Parathyroid adenoma (tissue), 2 donors: ENCODE results near the gene MUC15.

ENCODE experiments used
- H2AFZ ChIP-seq: fragments of 300-600 bp; sonication (generic); one replicate; pipeline ENCODE4 v1.7.0; 2017; ENCODE audit warnings: antibody characterized with exemption, mild to moderate bottlenecking
- H3K27ac ChIP-seq: fragments of 300-600 bp; sonication (generic); one replicate; pipeline ENCODE4 v1.7.0; 2017
- H3K27me3 ChIP-seq: fragments of 300-600 bp; sonication (generic); one replicate; pipeline ENCODE4 v1.7.0; 2017; ENCODE audit warnings: low read length; ENCODE audit not compliant: control insufficient read depth, insufficient read depth
- H3K36me3 ChIP-seq: fragments of 300-600 bp; sonication (generic); one replicate; pipeline ENCODE4 v1.7.0; 2017; ENCODE audit warnings: low read length; ENCODE audit not compliant: control insufficient read depth, insufficient read depth
- H3K4me1 ChIP-seq: fragments of 300-600 bp; sonication (generic); one replicate; pipeline ENCODE4 v1.7.0; 2017; ENCODE audit warnings: control low read depth
- H3K4me2 ChIP-seq: fragments of 300-600 bp; sonication (generic); one replicate; pipeline ENCODE4 v1.7.0; 2017; ENCODE audit warnings: low read length
- H3K4me3 ChIP-seq: fragments of 300-600 bp; sonication (generic); one replicate; pipeline ENCODE4 v1.7.0; 2017; ENCODE audit warnings: low read depth, low read length
- H3K79me2 ChIP-seq: fragments of 300-600 bp; sonication (generic); one replicate; pipeline ENCODE4 v1.7.0; 2017; ENCODE audit warnings: control low read depth
- H3K9ac ChIP-seq: fragments of 300-600 bp; sonication (generic); one replicate; pipeline ENCODE4 v1.7.0; 2017; ENCODE audit warnings: mild to moderate bottlenecking
- H3K9me3 ChIP-seq: fragments of 300-600 bp; sonication (generic); one replicate; pipeline ENCODE4 v1.7.0; 2017; ENCODE audit warnings: low read length; ENCODE audit not compliant: control insufficient read depth
- CTCF ChIP-seq: fragments of 300-600 bp; sonication (generic); IDR thresholded peaks from one replicate; pipeline ENCODE4 v1.7.0; 2017; ENCODE audit warnings: antibody characterized with exemption, mild to moderate bottlenecking
- donor health status: primary hyperparathyroidism.

Gene MUC15

GRCh38 chr11:26553182-26553581, 18.9 kb downstream of the MUC15 start:
- Histone ChIP-seq H3K4me3 (no peak overlapping the region), H3K27ac (no peak overlapping the region), H2AFZ (no peak overlapping the region), H3K36me3 (no peaks in the 10 kb centered on the region), H3K79me2 (no peaks in the 10 kb centered on the region), H3K27me3 (no peaks in the 10 kb centered on the region), H3K4me1 (no peaks in the 10 kb centered on the region), H3K4me2 (no peak overlapping the region), H3K9me3 (no peaks in the 10 kb centered on the region), H3K9ac (no peak overlapping the region)
- TF ChIP-seq CTCF = no peak

- Histone ChIP-seq H3K79me2 (no peaks in the 10 kb centered on the region), H3K9me3 (no peaks in the 10 kb centered on the region), H2AFZ (no peak overlapping the region), H3K27me3 (no peaks in the 10 kb centered on the region), H3K4me3 (no peak overlapping the region), H3K27ac (no peak overlapping the region), H3K36me3 (no peaks in the 10 kb centered on the region), H3K9ac (no peak overlapping the region), H3K4me2 (no peak overlapping the region), H3K4me1 (no peaks in the 10 kb centered on the region)
- TF ChIP-seq CTCF = no peak
These were observed 20.8 kb downstream of the MUC15 start for GRCh38 chr11:26551186-26551801.

GRCh38 chr11:26550022-26550421, 22.0 kb downstream of the MUC15 start:
- no peak overlapping the region for H3K4me3 ChIP-seq
- H3K9ac ChIP-seq = no peak overlapping the region
- H3K4me1 ChIP-seq = no peaks in the 10 kb centered on the region
- H3K27me3 ChIP-seq = no peaks in the 10 kb centered on the region
- H3K79me2 ChIP-seq = no peaks in the 10 kb centered on the region
- H3K36me3 ChIP-seq = no peaks in the 10 kb centered on the region
- no peak for TF ChIP-seq CTCF
- H3K27ac ChIP-seq = no peak overlapping the region
- no peaks in the 10 kb centered on the region for H3K9me3 ChIP-seq
- no peak overlapping the region for H3K4me2 ChIP-seq
- H2AFZ ChIP-seq = no peak overlapping the region

- H3K4me3 ChIP-seq = no peak overlapping the region
- TF ChIP-seq CTCF = no peak
- H3K9me3 ChIP-seq = no peaks in the 10 kb centered on the region
- no peak overlapping the region for H3K9ac ChIP-seq
- H3K36me3 ChIP-seq = no peaks in the 10 kb centered on the region
- no peak overlapping the region for H3K4me2 ChIP-seq
- H3K4me1 ChIP-seq = no peaks in the 10 kb centered on the region
- H3K27ac ChIP-seq = no peak overlapping the region
- no peak overlapping the region for H2AFZ ChIP-seq
- no peaks in the 10 kb centered on the region for H3K79me2 ChIP-seq
- no peaks in the 10 kb centered on the region for H3K27me3 ChIP-seq
These were observed 22.9 kb downstream of the MUC15 start for GRCh38 chr11:26549176-26549575.

- Histone ChIP-seq H3K4me2 (no peak overlapping the region), H3K36me3 (no peaks in the 10 kb centered on the region), H3K9me3 (no peaks in the 10 kb centered on the region), H3K79me2 (no peaks in the 10 kb centered on the region), H3K4me3 (no peak overlapping the region), H3K4me1 (no peaks in the 10 kb centered on the region), H3K27me3 (no peaks in the 10 kb centered on the region), H3K9ac (no peak overlapping the region), H2AFZ (no peak overlapping the region), H3K27ac (no peak overlapping the region)
- no peak for TF ChIP-seq CTCF
These were observed 30.2 kb downstream of the MUC15 start for GRCh38 chr11:26541870-26542269.
